MV-4-11 (cell line): ENCODE results near the gene LSP1.

Experiments
- DNase-seq: peaks from one replicate; lab custom pipeline; 2025; lab: John Stamatoyannopoulos, UW

The LSP1 gene

GRCh38 chr11:1848640-1849430 lies 4.0 kb upstream of the LSP1 start:
- DNase-seq: no peak

- no peak for DNase-seq
Measured at GRCh38 chr11:1851468-1852180, 1.3 kb upstream of the LSP1 start.

GRCh38 chr11:1852271-1852876 lies 510 bp upstream of the LSP1 start:
- no peak for DNase-seq

- DNase-seq: no peak
Measured at GRCh38 chr11:1853376-1854131, 670 bp downstream of the LSP1 start.

- no peak for DNase-seq
Measured at GRCh38 chr11:1854132-1854948, 1.5 kb downstream of the LSP1 start.

- DNase-seq: no peak
Measured at GRCh38 chr11:1854949-1855885, 2.3 kb downstream of the LSP1 start.

- no peak for DNase-seq
Measured at GRCh38 chr11:1855886-1856265, 3.0 kb downstream of the LSP1 start.

GRCh38 chr11:1856306-1857005 lies 3.6 kb downstream of the LSP1 start:
- DNase-seq: no peak

- no peak for DNase-seq
Measured at GRCh38 chr11:1857064-1857463, 4.2 kb downstream of the LSP1 start.

- peak; percentile 80 for DNase-seq
Measured at GRCh38 chr11:1858154-1858553, 5.3 kb downstream of the LSP1 start.

- DNase-seq: no peak
Measured at GRCh38 chr11:1858576-1858975, 5.7 kb downstream of the LSP1 start.

- no peak for DNase-seq
Measured at GRCh38 chr11:1859004-1859403, 6.1 kb downstream of the LSP1 start.

GRCh38 chr11:1860108-1860507 lies 7.2 kb downstream of the LSP1 start:
- DNase-seq: no peak

- no peak for DNase-seq
Measured at GRCh38 chr11:1861435-1862411, 8.8 kb downstream of the LSP1 start.

GRCh38 chr11:1862588-1863351 lies 9.9 kb downstream of the LSP1 start:
- no peak for DNase-seq

- DNase-seq: peak; percentile 34
Measured at GRCh38 chr11:1863352-1864216, 10.7 kb downstream of the LSP1 start.

- DNase-seq: no peak
Measured at GRCh38 chr11:1864231-1864630, 11.3 kb downstream of the LSP1 start.
